Testis (tissue), 2 donors: ENCODE measurements around the gene VSTM1.

Source experiments
- CTCF ChIP-seq, 3 experiments: fragments of 450-650 bp in 2 of 3; fragments of 200-600 bp in 1 of 3; sonication (generic) in 1 of 3; IDR thresholded peaks; one replicate each; pipeline ENCODE4 v1.5.1; 2016 to 2019; ENCODE audit warnings: antibody characterized with exemption in 3 of 3, mild to moderate bottlenecking in 2 of 3, moderate library complexity in 1 of 3
- POLR2A ChIP-seq: fragments of 450-650 bp; IDR thresholded peaks from one replicate; pipeline ENCODE4 v1.6.1; 2017; ENCODE audit warnings: antibody characterized with exemption, mild to moderate bottlenecking, moderate library complexity

GRCh38 chr19:53993448-53993847 lies 70.2 kb downstream of the VSTM1 start:
- TF ChIP-seq POLR2A (no peak), CTCF (IDR thresholded peaks at IDR 0.05) (no peak)
